HL-60/S4 treated with phorbol 12-myristate 13-acetate at 8.2 ng/mL for 4 days and 3 days (cell line): ENCODE results near the gene CD44.

Experiments used
- in situ Hi-C: fragments of 300-500 bp; cut with MboI; formaldehyde crosslinking; loops from 2 replicates; pipeline ENCODE4 v1.15.0; 2022; ENCODE audit warnings: low sequenced_read_pairs

Gene CD44

GRCh38 chr11:35111161-35112055 lies 27.6 kb upstream of the CD44 start:
- in situ Hi-C loops, result no loop called here

GRCh38 chr11:35112056-35112845 lies 26.7 kb upstream of the CD44 start:
- in situ Hi-C loops, result no loop called here

GRCh38 chr11:35112846-35113105 lies 26.2 kb upstream of the CD44 start:
- in situ Hi-C loops, result no loop called here

- in situ Hi-C loops, result no loop called here
Measured at GRCh38 chr11:35114906-35115687, 23.9 kb upstream of the CD44 start.

- in situ Hi-C loops, result no loop called here
Measured at GRCh38 chr11:35115688-35116030, 23.3 kb upstream of the CD44 start.

- in situ Hi-C loops, result no loop called here
Measured at GRCh38 chr11:35116245-35116644, 22.7 kb upstream of the CD44 start.

- in situ Hi-C loops, result no loop called here
Measured at GRCh38 chr11:35116762-35117640, 22.0 kb upstream of the CD44 start.

GRCh38 chr11:35118906-35119305 lies 20.1 kb upstream of the CD44 start:
- in situ Hi-C loops, result no loop called here

GRCh38 chr11:35121326-35121865 lies 17.6 kb upstream of the CD44 start:
- in situ Hi-C loops, result no loop called here

GRCh38 chr11:35122308-35122707 lies 16.7 kb upstream of the CD44 start:
- in situ Hi-C loops, result no loop called here

- in situ Hi-C loops, result no loop called here
Measured at GRCh38 chr11:35126000-35126878, 12.7 kb upstream of the CD44 start.

- in situ Hi-C loops, result no loop called here
Measured at GRCh38 chr11:35126879-35127581, 11.9 kb upstream of the CD44 start.

- in situ Hi-C loops, result no loop called here
Measured at GRCh38 chr11:35127619-35128018, 11.4 kb upstream of the CD44 start.

GRCh38 chr11:35131094-35131493 lies 7.9 kb upstream of the CD44 start:
- in situ Hi-C loops, result no loop called here

- in situ Hi-C loops, result no loop called here
Measured at GRCh38 chr11:35131886-35132285, 7.1 kb upstream of the CD44 start.

- in situ Hi-C loops, result no loop called here
Measured at GRCh38 chr11:35133656-35134055, 5.3 kb upstream of the CD44 start.

- in situ Hi-C loops, result no loop called here
Measured at GRCh38 chr11:35134403-35135148, 4.4 kb upstream of the CD44 start.

- in situ Hi-C loops, result no loop called here
Measured at GRCh38 chr11:35135222-35135621, 3.7 kb upstream of the CD44 start.
